HUES48 (cell line): ENCODE data around the gene DCUN1D4.

ENCODE experiments used
- H3K27ac ChIP-seq: one replicate; pipeline ENCODE4 v1.7.0; 2013; ENCODE audit warnings: low read depth, low read length, inconsistent platforms
- H3K27me3 ChIP-seq: 2 replicates; pipeline ENCODE4 v1.6.1; 2013; ENCODE audit warnings: mild to moderate bottlenecking, low read length; ENCODE audit not compliant: control insufficient read depth, insufficient read depth
- H3K36me3 ChIP-seq: 2 replicates; pipeline ENCODE4 v1.6.1; 2013; ENCODE audit warnings: low read length; ENCODE audit not compliant: control insufficient read depth, insufficient read depth
- H3K4me1 ChIP-seq: 2 replicates; pipeline ENCODE4 v1.6.1; 2013; ENCODE audit warnings: mild to moderate bottlenecking, low read length; ENCODE audit not compliant: control insufficient read depth, insufficient read depth
- H3K4me3 ChIP-seq: 2 replicates; pipeline ENCODE4 v1.5.1; 2013; ENCODE audit warnings: mild to moderate bottlenecking, low read depth, low read length
- H3K9ac ChIP-seq: 2 replicates; pipeline ENCODE4 v1.6.1; 2013; ENCODE audit warnings: mild to moderate bottlenecking, low read depth, low read length, moderate library complexity
- H3K9me3 ChIP-seq: 2 replicates; pipeline ENCODE4 v1.6.1; 2013; ENCODE audit warnings: low read length; ENCODE audit not compliant: control insufficient read depth, insufficient read depth

The DCUN1D4 gene

GRCh38 chr4:51895816-51896408 is 53.0 kb downstream of the DCUN1D4 start:
- Histone ChIP-seq H3K9me3 (no peaks in the 10 kb centered on the region), H3K4me3 (no peak overlapping the region), H3K27me3 (no peaks in the 10 kb centered on the region), H3K4me1 (peaks cover 3% of the 10 kb centered on the region; the same call in 1 of the 2 replicates), H3K9ac (0 out of 2 replicates have a peak overlapping the region, but pooled peaks have one; percentile 19), H3K36me3 (peaks cover 64% of the 10 kb centered on the region), H3K27ac (peak overlapping the region; percentile 59)

GRCh38 chr4:51901363-51901762 is 58.4 kb downstream of the DCUN1D4 start:
- no peak overlapping the region for H3K4me3 ChIP-seq
- no peak overlapping the region for H3K27ac ChIP-seq
- H3K9ac ChIP-seq, result no peak overlapping the region
- H3K9me3 ChIP-seq, result no peaks in the 10 kb centered on the region
- H3K36me3 ChIP-seq, result peaks cover 70% of the 10 kb centered on the region
- no peaks in the 10 kb centered on the region for H3K4me1 ChIP-seq
- no peaks in the 10 kb centered on the region for H3K27me3 ChIP-seq

DNA sequence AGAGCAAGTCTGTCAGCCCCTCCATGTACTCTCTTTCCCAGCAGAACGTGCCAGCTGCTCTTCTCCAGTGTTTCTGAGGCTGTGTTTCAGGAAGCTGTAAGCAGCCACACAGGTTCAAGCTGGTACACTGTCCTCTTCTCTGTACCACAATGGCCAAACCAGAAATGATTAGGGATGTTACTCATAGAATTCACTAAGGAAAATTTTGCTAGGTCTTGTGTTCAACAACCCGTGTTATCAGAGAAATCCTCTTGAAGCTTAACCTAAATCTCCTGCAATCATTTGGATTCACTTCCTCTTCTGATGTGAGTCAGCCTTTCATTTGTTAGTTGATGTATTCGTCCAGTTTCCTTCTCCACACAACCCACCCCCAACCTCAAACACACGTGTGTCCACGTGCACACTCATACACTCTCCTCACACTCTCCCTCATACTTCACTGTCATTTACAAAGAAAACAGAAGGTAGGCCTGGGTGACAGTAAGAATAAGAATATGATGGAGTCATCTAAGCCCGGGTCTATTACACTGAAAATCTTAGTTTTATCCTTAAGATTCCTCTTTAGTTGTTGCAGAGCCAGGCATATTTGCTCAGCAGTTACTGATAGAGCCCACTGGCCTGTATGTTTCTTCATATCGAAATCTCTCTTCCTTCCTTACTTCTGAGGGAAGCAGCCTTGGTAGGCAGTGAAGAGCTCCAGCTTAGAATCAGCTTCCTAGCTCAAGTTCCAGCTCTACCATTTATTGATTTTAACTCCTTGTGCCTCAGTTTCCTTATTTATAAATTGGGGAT is 63.4 kb downstream of the DCUN1D4 start:
- Histone ChIP-seq H3K4me3 (no peak overlapping the region), H3K9me3 (no peaks in the 10 kb centered on the region), H3K4me1 (no peaks in the 10 kb centered on the region), H3K36me3 (peaks cover 73% of the 10 kb centered on the region), H3K9ac (no peak overlapping the region), H3K27ac (no peak overlapping the region), H3K27me3 (no peaks in the 10 kb centered on the region)

DNA sequence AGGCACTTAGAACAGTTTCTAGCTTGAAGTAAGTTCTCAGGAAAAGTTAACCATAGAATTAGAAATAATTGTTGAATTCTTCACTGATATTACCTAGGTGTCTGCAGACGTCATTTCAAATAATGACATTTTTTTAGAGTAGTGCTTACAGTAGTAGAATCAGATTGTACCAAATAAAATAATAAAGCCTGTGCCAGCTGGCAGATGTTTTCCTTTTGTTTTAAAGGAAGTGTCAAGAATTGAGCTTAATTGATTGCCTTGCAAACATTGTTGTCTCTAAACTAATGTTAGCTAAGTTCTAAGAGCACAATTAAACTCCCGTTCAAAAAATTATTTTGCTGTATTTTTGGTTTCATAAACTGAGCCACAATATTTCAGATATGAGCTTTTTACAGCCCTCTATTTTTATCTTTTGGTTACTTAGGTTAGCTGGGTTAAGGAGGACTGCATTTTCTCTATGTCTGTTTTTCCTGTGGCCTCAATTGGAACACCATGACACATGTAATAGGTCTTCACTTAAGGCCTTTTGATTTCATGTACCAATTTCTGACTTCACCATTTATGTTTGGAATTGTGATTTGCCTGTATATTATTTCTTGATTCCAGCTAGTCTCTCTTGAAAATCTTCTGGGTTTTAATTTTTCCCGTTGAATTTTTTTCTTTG is 64.2 kb downstream of the DCUN1D4 start:
- Histone ChIP-seq H3K27ac (no peak overlapping the region), H3K27me3 (no peaks in the 10 kb centered on the region), H3K36me3 (peaks cover 74% of the 10 kb centered on the region), H3K4me1 (no peaks in the 10 kb centered on the region), H3K4me3 (no peak overlapping the region), H3K9ac (no peak overlapping the region), H3K9me3 (no peaks in the 10 kb centered on the region)

GRCh38 chr4:51909236-51909703 is 66.3 kb downstream of the DCUN1D4 start:
- Histone ChIP-seq H3K27ac (peak overlapping the region; percentile 36), H3K36me3 (peaks cover 84% of the 10 kb centered on the region), H3K4me3 (no peak overlapping the region), H3K4me1 (no peaks in the 10 kb centered on the region), H3K9ac (no peak overlapping the region), H3K9me3 (no peaks in the 10 kb centered on the region), H3K27me3 (no peaks in the 10 kb centered on the region)

- Histone ChIP-seq H3K27ac (no peak overlapping the region), H3K9ac (no peak overlapping the region), H3K4me1 (no peaks in the 10 kb centered on the region), H3K36me3 (peaks cover 26% of the 10 kb centered on the region), H3K4me3 (no peak overlapping the region), H3K9me3 (no peaks in the 10 kb centered on the region), H3K27me3 (no peaks in the 10 kb centered on the region)
Measured at GRCh38 chr4:51918251-51918650, 75.3 kb downstream of the DCUN1D4 start.

- Histone ChIP-seq H3K27ac (no peak overlapping the region), H3K9me3 (no peaks in the 10 kb centered on the region), H3K9ac (no peak overlapping the region), H3K36me3 (no peaks in the 10 kb centered on the region), H3K4me1 (no peaks in the 10 kb centered on the region), H3K27me3 (no peaks in the 10 kb centered on the region), H3K4me3 (no peak overlapping the region)
Measured at GRCh38 chr4:51923343-51923742, 80.4 kb downstream of the DCUN1D4 start.

GRCh38 chr4:51925307-51925706 is 82.4 kb downstream of the DCUN1D4 start:
- Histone ChIP-seq H3K4me3 (no peak overlapping the region), H3K36me3 (no peaks in the 10 kb centered on the region), H3K27me3 (no peaks in the 10 kb centered on the region), H3K9me3 (no peaks in the 10 kb centered on the region), H3K4me1 (no peaks in the 10 kb centered on the region), H3K27ac (no peak overlapping the region), H3K9ac (no peak overlapping the region)

DNA sequence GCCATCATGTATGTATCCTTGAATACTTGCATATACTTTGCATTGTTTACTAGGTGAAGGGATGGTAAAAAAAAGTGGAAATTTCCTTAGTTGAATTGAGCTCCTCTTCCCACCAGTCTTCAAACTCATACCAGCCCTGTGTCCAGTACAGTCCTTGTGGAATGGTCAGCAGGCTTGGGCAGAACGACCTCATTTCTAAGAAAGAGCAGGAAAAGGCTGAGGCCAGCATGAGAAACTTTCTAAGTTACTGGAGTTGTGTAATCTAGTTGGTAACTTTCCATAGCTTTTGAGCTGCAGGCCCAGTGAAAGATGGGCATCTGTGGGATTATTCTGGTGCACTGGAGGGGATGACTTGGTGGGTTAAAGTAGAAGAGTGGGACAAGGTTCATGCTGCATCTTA is 87.6 kb downstream of the DCUN1D4 start:
- Histone ChIP-seq H3K4me1 (no peaks in the 10 kb centered on the region), H3K9ac (no peak overlapping the region), H3K36me3 (no peaks in the 10 kb centered on the region), H3K4me3 (no peak overlapping the region), H3K27ac (no peak overlapping the region), H3K9me3 (no peaks in the 10 kb centered on the region), H3K27me3 (no peaks in the 10 kb centered on the region)

DNA sequence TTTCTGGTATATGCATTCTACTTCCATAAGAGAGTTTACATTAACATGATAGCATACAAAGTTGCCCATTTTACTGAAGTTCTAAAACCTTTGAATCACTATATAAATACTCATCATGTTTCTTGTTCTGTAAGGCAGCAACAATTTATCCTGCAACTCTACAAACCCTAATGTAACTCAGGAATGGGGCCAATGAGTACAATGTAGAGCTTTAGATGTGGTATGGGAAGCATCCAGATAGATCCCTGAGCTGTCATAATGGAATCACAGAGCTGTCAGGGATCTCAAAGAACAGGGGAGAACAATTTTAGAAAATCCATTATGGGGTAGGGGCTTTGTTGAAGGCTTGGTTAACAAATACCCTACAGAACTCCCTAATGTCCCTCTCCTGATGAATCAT is 88.5 kb downstream of the DCUN1D4 start:
- Histone ChIP-seq H3K36me3 (no peaks in the 10 kb centered on the region), H3K27me3 (no peaks in the 10 kb centered on the region), H3K9ac (no peak overlapping the region)

GRCh38 chr4:51932261-51932660 is 89.3 kb downstream of the DCUN1D4 start:
- Histone ChIP-seq H3K36me3 (no peaks in the 10 kb centered on the region), H3K9me3 (no peaks in the 10 kb centered on the region), H3K9ac (no peak overlapping the region), H3K4me1 (no peaks in the 10 kb centered on the region), H3K27me3 (no peaks in the 10 kb centered on the region), H3K27ac (no peak overlapping the region), H3K4me3 (no peak overlapping the region)

More for the DNA sequence above, 88.5 kb downstream of the DCUN1D4 start:
- H3K4me3 ChIP-seq, result no peak overlapping the region
- no peaks in the 10 kb centered on the region for H3K9me3 ChIP-seq
- H3K27ac ChIP-seq, result no peak overlapping the region
- no peaks in the 10 kb centered on the region for H3K4me1 ChIP-seq
